K562 (cell line): Measurements from ENCODE around the gene ERCC3. TPM values are rescaled to one million over a fixed set of nuclear protein-coding genes. Genes with fewer than 3 reads are reported as not detected.

Source experiments
- ATAC-seq: fragments of 200-7000 bp; cut with Tn5 transposase; 3 replicates; pipeline ENCODE4 v1.9.1; 2020; ENCODE audit warnings: moderate library complexity
- BruUV-seq: library from RNA; stranded (reverse); fragments of 400-500 nt; replicated peaks from 2 replicates; lab custom pipeline; 2021; lab: Mats Ljungman, UMichigan
- CTCF ChIA-PET: fragments of 300-600 bp; formaldehyde crosslinking; extraction: SDS; loops from one replicate; lab custom pipeline; 2021; ENCODE audit warnings: low intra/inter-chr PET ratio; lab: Yijun Ruan, JAX
- POLR2A ChIA-PET: fragments of 300-600, 350-650 bp; sonication (Branson Sonifier 250); formaldehyde crosslinking; extraction: SDS; loops from one replicate; lab custom pipeline; 2021; ENCODE audit warnings: antibody characterized with exemption, inconsistent platforms; lab: Yijun Ruan, JAX
- DNase-seq, 4 experiments: peaks; one replicate each; pipeline versions ENCODE4 v3.0.0 to v3.0.0-alpha.2; 2011 to 2018; ENCODE audit warnings: low spot score in 3 of 4, mixed read lengths in 3 of 4; ENCODE audit errors: extremely low read depth in 1 of 4
- FAIRE-seq: peaks from 2 replicates; lab custom pipeline; 2011; peaks lifted over from hg19 to GRCh38; lab: Jason Lieb, UNC
- H2AFZ ChIP-seq: 2 replicates; pipeline ENCODE4 v1.6.0; 2011; ENCODE audit warnings: low read depth, low read length, control low read depth, inconsistent platforms
- H3K27ac ChIP-seq: fragments of 200-600 bp; 3 replicates; pipeline ENCODE4 v1.8.0; 2011; ENCODE audit warnings: low read depth, mild to moderate bottlenecking, control low read depth, inconsistent platforms, low read length, moderate library complexity, mixed read lengths; ENCODE audit errors: extremely low read depth
- H3K27me3 ChIP-seq, 2 experiments: fragments of 300-600 bp in 1 of 2; 2 replicates in 1 of 2; 3 replicates in 1 of 2; pipeline versions ENCODE4 v1.6.0 to v1.8.0; 2011; ENCODE audit warnings: inconsistent platforms in 2 of 2, low read length in 2 of 2, mild to moderate bottlenecking in 1 of 2, mixed read lengths in 1 of 2, moderate library complexity in 1 of 2; ENCODE audit not compliant: control insufficient read depth in 2 of 2, insufficient read depth in 2 of 2
- H3K36me3 ChIP-seq: fragments of 300-600 bp; 3 replicates; pipeline ENCODE4 v1.8.0; 2011; ENCODE audit warnings: mild to moderate bottlenecking, low read length, inconsistent platforms; ENCODE audit not compliant: control insufficient read depth, insufficient read depth
- H3K4me1 ChIP-seq, 2 experiments: fragments of 200-600 bp in 1 of 2; replicated peaks in 1 of 2; 2 replicates in 1 of 2; 3 replicates in 1 of 2; pipeline versions ENCODE4 v1.5.1 to v1.8.0; 2011; ENCODE audit warnings: inconsistent platforms in 2 of 2, low read length in 2 of 2, mild to moderate bottlenecking in 1 of 2, mixed read lengths in 1 of 2, moderate library complexity in 1 of 2; ENCODE audit not compliant: control insufficient read depth in 2 of 2, insufficient read depth in 2 of 2
- H3K4me2 ChIP-seq: 2 replicates; pipeline ENCODE4 v1.6.1; 2011; ENCODE audit warnings: low read length, control low read depth, inconsistent platforms, mixed read lengths; ENCODE audit not compliant: insufficient read depth
- H3K4me3 ChIP-seq: fragments of 200-600 bp; sonication (generic), shearing (Covaris generic); 2 replicates; pipeline ENCODE4 v1.5.1; 2016; ENCODE audit warnings: control low read depth, inconsistent platforms
- H3K79me2 ChIP-seq: fragments of 200-600 bp; 3 replicates; pipeline ENCODE4 v1.8.0; 2011; ENCODE audit warnings: low read length, inconsistent platforms; ENCODE audit not compliant: control insufficient read depth, insufficient read depth
- H3K9ac ChIP-seq, 2 experiments: 2 replicates each; pipeline versions ENCODE4 v1.6.0 to v1.6.1; 2011; ENCODE audit warnings: low read depth in 2 of 2, low read length in 2 of 2, control low read depth in 1 of 2, inconsistent platforms in 1 of 2, mild to moderate bottlenecking in 1 of 2, mixed read lengths in 1 of 2; ENCODE audit not compliant: insufficient read depth in 1 of 2
- H3K9me1 ChIP-seq: one replicate; pipeline ENCODE4 v1.6.0; 2011; ENCODE audit warnings: inconsistent platforms, mild to moderate bottlenecking, low read length, moderate library complexity; ENCODE audit not compliant: control insufficient read depth, insufficient read depth
- H3K9me3 ChIP-seq: replicated peaks from 2 replicates; pipeline ENCODE4 v1.5.1; 2011; ENCODE audit warnings: low read depth, low read length, inconsistent platforms; ENCODE audit not compliant: control insufficient read depth, insufficient read depth
- H4K20me1 ChIP-seq: replicated peaks from 2 replicates; pipeline ENCODE4 v1.6.1; 2011; ENCODE audit warnings: low read length, inconsistent platforms, mixed read lengths; ENCODE audit not compliant: control insufficient read depth, insufficient read depth
- HOXB6 ChIP-seq: fragments of 250-450 bp; sonication (Bioruptor Pico); IDR thresholded peaks from 2 replicates; pipeline ENCODE4 v1.5.1; 2022; ENCODE audit warnings: mild to moderate bottlenecking, borderline replicate concordance
- MTA2 ChIP-seq: fragments of 450-650 bp; IDR thresholded peaks from 2 replicates; pipeline ENCODE4 v1.6.1; 2016; ENCODE audit warnings: low read depth
- NCOA2 ChIP-seq, 2 experiments: fragments of 450-650 bp; IDR thresholded peaks; 2 replicates each; pipeline ENCODE4 v1.6.1; 2018; ENCODE audit warnings: mild to moderate bottlenecking in 2 of 2, moderate library complexity in 1 of 2; ENCODE audit not compliant: partially characterized antibody in 2 of 2
- PTRF ChIP-seq: fragments of 450-650 bp; IDR thresholded peaks from 2 replicates; pipeline ENCODE4 v1.6.1; 2016; ENCODE audit warnings: mild to moderate bottlenecking, missing genetic modification characterization, missing compliant biosample characterization
- SAP30 ChIP-seq: fragments of 200-600 bp; sonication (generic); IDR thresholded peaks from 2 replicates; pipeline ENCODE4 v1.6.1; 2012; ENCODE audit warnings: borderline replicate concordance, low read depth, mild to moderate bottlenecking, moderate library complexity, low read length, control low read depth, inconsistent platforms; ENCODE audit not compliant: insufficient read depth, poor library complexity, severe bottlenecking
- SMARCB1 ChIP-seq: IDR thresholded peaks from 2 replicates; pipeline ENCODE4 v1.6.1; 2011; ENCODE audit warnings: improper control_type of control experiment, low read depth; ENCODE audit not compliant: insufficient read length
- TAF15 ChIP-seq: fragments of 200-400 bp; formaldehyde crosslinking; IDR thresholded peaks from 2 replicates; pipeline ENCODE4 v1.6.1; 2017; ENCODE audit warnings: mild to moderate bottlenecking, low read depth, low read length, moderate library complexity
- ZFP36 ChIP-seq: fragments of 150-350 bp; IDR thresholded peaks from 2 replicates; pipeline ENCODE4 v1.6.1; 2018; ENCODE audit warnings: low read length, low read depth; ENCODE audit not compliant: partially characterized antibody
- ZNF175 ChIP-seq: fragments of 200-800 bp; sonication (Bioruptor generic); IDR thresholded peaks from 2 replicates; pipeline ENCODE4 v1.6.1; 2016; ENCODE audit warnings: low read depth, mild to moderate bottlenecking, missing genetic modification characterization, missing compliant biosample characterization
- ZNF3 ChIP-seq: fragments of 250-450 bp; sonication (Bioruptor Pico); IDR thresholded peaks from 2 replicates; pipeline ENCODE4 v1.5.0; 2021; ENCODE audit warnings: mild to moderate bottlenecking, moderate library complexity
- ZNF77 ChIP-seq: fragments of 250-450 bp; sonication (Bioruptor Pico); IDR thresholded peaks from 2 replicates; pipeline ENCODE4 v1.5.0; 2020
- WGBS: fragments of 100-300 bp; shearing (Covaris generic); methylation state at CpG from one replicate; pipeline ENCODE4 v1.1.6; 2016; ENCODE audit warnings: low coverage, mixed read lengths; ENCODE audit not compliant: insufficient coverage; ENCODE audit errors: missing lambda C conversion rate; 5-methylcytosine and 5-hydroxymethylcytosine counted together
- in situ Hi-C: fragments of 300-500 bp; cut with MboI; formaldehyde crosslinking; loops from 4 replicates; pipeline ENCODE4 v1.15.0; 2018; ENCODE audit warnings: inconsistent platforms, mixed read lengths
- intact Hi-C: fragments of 100-400 bp; cut with micrococcal nuclease; formaldehyde crosslinking; loops from 2 replicates; pipeline ENCODE4 v1.14.2; 2022
- polyA plus RNA-seq, 8 experiments: library from polyadenylated mRNA; depleted of rRNA in 4 of 8; stranded (reverse) in 5 of 8; unstranded in 3 of 8; fragments of >200 nt; fragmentation: Nextera tagmentation in 2 of 8; fragmentation: Illumina TruSeq in 1 of 8; extraction: Ambion mirVana in 2 of 8; extraction: Trizol in 1 of 8; gene quantifications; 2 replicates each; pipeline versions ENCODE4 v1.2.1 to v1.2.3, GENCODE V29; 2011 to 2014; ENCODE audit warnings: inconsistent platforms in 1 of 8, missing spikeins in 1 of 8
- total RNA-seq, 7 experiments: library from RNA; depleted of rRNA in 6 of 7; stranded (reverse); fragments of >200 nt in 6 of 7; fragmentation: Illumina TruSeq in 2 of 7; extraction: Trizol in 2 of 7; gene quantifications; 2 replicates each; pipeline versions ENCODE4 v1.2.1 to v1.2.3, GENCODE V29; 2011 to 2021; ENCODE audit warnings: low replicate concordance in 1 of 7
- TF ChIP-seq, protein P1 (sequence below): fragments of 450-650 bp; conservative IDR thresholded peaks from 2 replicates; pipeline ENCODE4 v1.6.1; 2016; ENCODE audit warnings: missing genetic modification characterization, low read depth, mild to moderate bottlenecking, control low read depth, missing compliant biosample characterization

ERCC3 gene
- total and polyA plus RNA-seq, 9 of the 15 experiments (the other 6 are each of a cell fraction or from before 2014, with no cell fraction given) = 17.9 to 61.5 (median 43.1) TPM

DNA sequence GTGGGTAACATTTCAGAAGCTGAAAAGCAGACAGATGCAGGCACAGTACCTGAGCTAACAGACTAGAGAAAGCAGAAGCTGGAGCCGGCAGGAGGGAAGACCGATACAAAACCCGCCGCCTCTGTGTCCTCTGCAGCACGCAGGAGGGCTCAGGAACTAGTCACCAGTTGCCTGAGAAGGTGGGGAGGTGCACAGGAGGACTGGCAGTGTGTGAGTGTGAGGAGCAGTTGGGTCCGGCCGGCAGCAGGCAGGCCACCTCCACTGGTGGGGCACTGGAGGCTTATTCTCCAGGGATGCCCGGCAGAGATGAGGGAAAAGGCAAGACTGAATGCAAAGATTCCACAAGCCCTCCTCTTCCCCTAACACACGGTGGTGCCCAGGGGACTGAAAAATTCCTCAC, 18.2 kb downstream of the ERCC3 start:
- CTCF ChIA-PET = no interaction called here
- DNase-seq = no peak
- 89% methylated on average over 8 of the region's 9 CpGs for WGBS
- no peaks in the 10 kb centered on the region for H3K9me3 ChIP-seq
- no peak overlapping the region for H3K27ac ChIP-seq
- no peak overlapping the region for H3K4me2 ChIP-seq
- intact Hi-C loops (no loop called here), in situ Hi-C loops (no loop called here)
- POLR2A ChIA-PET = no interaction called here
- H3K79me2 ChIP-seq = no peaks in the 10 kb centered on the region
- H3K27me3 ChIP-seq = no peaks in the 10 kb centered on the region
- 0 out of 2 replicates have a peak, but pooled peaks cover 3% of the 10 kb centered on the region for H4K20me1 ChIP-seq
- no peak overlapping the region for H2AFZ ChIP-seq
- no peaks in the 10 kb centered on the region for H3K4me1 ChIP-seq
- BruUV-seq = no TSS peak
- H3K36me3 ChIP-seq = peaks cover 90% of the 10 kb centered on the region
- no peak for ATAC-seq
- H3K9me1 ChIP-seq = no peaks in the 10 kb centered on the region
- no peak for TF ChIP-seq NCOA2 (IDR thresholded peaks at IDR 0.05; ENCODE audit: partially characterized antibody in 2 of 2)
- TF ChIP-seq ZNF175 (CRISPR knock-in tag) = no peak
- no peak for TF ChIP-seq SMARCB1
- no peak overlapping the region for H3K4me3 ChIP-seq
- FAIRE-seq = no peak
- H3K9ac ChIP-seq = peak overlapping the region in 1 of 2 experiments; percentile 70; a peak in 1 of 4 replicates

DNA sequence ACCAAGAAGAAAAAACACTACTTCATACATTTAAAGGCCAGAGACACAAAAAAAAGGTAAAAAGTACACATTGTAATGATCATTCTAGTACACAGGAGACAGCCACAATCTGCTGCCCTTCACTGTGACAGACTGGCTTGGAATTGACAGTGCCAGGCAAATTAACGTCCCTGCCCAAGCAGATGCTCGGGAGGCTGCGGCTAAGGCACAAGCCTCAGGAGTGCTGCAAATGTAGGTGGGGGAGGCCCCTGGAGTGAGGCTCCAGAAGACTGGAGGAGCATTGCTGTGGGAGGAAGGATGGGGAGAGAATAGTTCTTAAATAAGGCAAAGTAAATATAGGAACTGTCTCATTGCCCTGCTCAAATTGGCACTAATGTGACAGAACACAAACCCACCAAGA, 18.6 kb downstream of the ERCC3 start:
- Histone ChIP-seq H3K4me3 (no peak overlapping the region), H3K36me3 (peaks cover 92% of the 10 kb centered on the region), H3K4me1 (no peaks in the 10 kb centered on the region), H3K9me3 (no peaks in the 10 kb centered on the region), H3K4me2 (no peak overlapping the region), H3K9me1 (no peaks in the 10 kb centered on the region), H3K9ac (no peak overlapping the region), H4K20me1 (0 out of 2 replicates have a peak, but pooled peaks cover 3% of the 10 kb centered on the region), H3K79me2 (no peaks in the 10 kb centered on the region), H3K27ac (no peak overlapping the region), H3K27me3 (no peaks in the 10 kb centered on the region), H2AFZ (no peak overlapping the region)
- no peak for ATAC-seq
- intact Hi-C loops = no loop called here
- TF ChIP-seq HOXB6 (CRISPR knock-in tag) (no peak), ZNF3 (CRISPR knock-in tag) (no peak), MTA2 (no peak), PTRF (tag) (no peak), ZFP36 (no peak), SAP30 (no peak), TAF15 (no peak), ZNF77 (CRISPR knock-in tag) (no peak)
- TF ChIP-seq, protein P1, sequence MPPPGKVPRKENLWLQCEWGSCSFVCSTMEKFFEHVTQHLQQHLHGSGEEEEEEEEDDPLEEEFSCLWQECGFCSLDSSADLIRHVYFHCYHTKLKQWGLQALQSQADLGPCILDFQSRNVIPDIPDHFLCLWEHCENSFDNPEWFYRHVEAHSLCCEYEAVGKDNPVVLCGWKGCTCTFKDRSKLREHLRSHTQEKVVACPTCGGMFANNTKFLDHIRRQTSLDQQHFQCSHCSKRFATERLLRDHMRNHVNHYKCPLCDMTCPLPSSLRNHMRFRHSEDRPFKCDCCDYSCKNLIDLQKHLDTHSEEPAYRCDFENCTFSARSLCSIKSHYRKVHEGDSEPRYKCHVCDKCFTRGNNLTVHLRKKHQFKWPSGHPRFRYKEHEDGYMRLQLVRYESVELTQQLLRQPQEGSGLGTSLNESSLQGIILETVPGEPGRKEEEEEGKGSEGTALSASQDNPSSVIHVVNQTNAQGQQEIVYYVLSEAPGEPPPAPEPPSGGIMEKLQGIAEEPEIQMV (tag) = no peak
- POLR2A ChIA-PET = no interaction called here
- no TSS peak for BruUV-seq
- in situ Hi-C loops = no loop called here
- no peak for DNase-seq
- FAIRE-seq = no peak
- 94% methylated on average over 3 of the region's 3 CpGs for WGBS
- CTCF ChIA-PET = no interaction called here
